K562 treated with DMSO at 1 percent for 12 hours (cell line): ENCODE data around the gene USP17L24. TPM values are rescaled to one million over a fixed set of nuclear protein-coding genes. Genes with fewer than 3 reads are reported as not detected.

Source experiments
- total RNA-seq: library from RNA; unstranded; fragments of 300-600 nt; gene quantifications from 2 replicates; pipeline ENCODE4 v1.2.3, GENCODE V29; 2022; ENCODE audit not compliant: insufficient read depth

The USP17L24 gene
- total RNA-seq, result not detected in 2 replicates

DNA sequence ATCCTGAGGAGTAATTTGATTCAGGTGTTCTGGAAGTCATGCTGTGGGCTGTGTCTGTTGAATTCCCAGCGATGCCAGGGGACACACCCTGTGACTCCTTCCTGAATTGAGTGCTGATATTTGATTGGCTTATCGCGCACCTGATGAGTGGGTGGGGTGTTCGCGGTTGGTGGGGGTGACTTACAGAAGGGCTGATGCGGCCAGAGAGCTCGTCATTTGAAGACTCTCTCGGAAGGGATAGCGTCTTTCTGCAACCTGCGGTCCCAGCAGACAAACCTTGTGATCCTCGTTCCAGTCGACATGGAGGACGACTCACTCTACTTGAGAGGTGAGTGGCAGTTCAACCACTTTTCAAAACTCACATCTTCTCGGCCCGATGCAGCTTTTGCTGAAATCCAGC is at the start of gene USP17L24:
Gene USP17L24 (plus strand): TSS at position 301 of the 400 bp plus-strand sequence. CDS start 0 bp downstream, at position 301.

GRCh38 chr4:9329611-9330010 is 4.6 kb downstream of the USP17L24 start, which contains the start of gene USP17L25:
TSS of gene USP17L25 (plus strand) at chr4:9329911. CDS start at chr4:9329911, 0 bp downstream.

GRCh38 chr4:9334358-9334757 is 9.4 kb downstream of the USP17L24 start, which contains the start of gene USP17L26:
TSS of gene USP17L26 (plus strand) at chr4:9334658. CDS start at chr4:9334658, 0 bp downstream.

DNA sequence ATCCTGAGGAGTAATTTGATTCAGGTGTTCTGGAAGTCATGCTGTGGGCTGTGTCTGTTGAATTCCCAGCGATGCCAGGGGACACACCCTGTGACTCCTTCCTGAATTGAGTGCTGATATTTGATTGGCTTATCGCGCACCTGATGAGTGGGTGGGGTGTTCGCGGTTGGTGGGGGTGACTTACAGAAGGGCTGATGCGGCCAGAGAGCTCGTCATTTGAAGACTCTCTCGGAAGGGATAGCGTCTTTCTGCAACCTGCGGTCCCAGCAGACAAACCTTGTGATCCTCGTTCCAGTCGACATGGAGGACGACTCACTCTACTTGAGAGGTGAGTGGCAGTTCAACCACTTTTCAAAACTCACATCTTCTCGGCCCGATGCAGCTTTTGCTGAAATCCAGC is 14.1 kb downstream of the USP17L24 start, which contains the start of gene USP17L5:
Gene USP17L5 (plus strand): TSS at position 301 of the 400 bp plus-strand sequence. CDS start 0 bp downstream, at position 301.

GRCh38 chr4:9343848-9344247 is 18.9 kb downstream of the USP17L24 start, which contains the start of gene USP17L27:
TSS of gene USP17L27 (plus strand) at chr4:9344148. CDS start at chr4:9344148, 0 bp downstream.

GRCh38 chr4:9348593-9348992 is 23.6 kb downstream of the USP17L24 start, which contains the start of gene USP17L28:
TSS of gene USP17L28 (plus strand) at chr4:9348893. CDS start at chr4:9348893, 0 bp downstream.

DNA sequence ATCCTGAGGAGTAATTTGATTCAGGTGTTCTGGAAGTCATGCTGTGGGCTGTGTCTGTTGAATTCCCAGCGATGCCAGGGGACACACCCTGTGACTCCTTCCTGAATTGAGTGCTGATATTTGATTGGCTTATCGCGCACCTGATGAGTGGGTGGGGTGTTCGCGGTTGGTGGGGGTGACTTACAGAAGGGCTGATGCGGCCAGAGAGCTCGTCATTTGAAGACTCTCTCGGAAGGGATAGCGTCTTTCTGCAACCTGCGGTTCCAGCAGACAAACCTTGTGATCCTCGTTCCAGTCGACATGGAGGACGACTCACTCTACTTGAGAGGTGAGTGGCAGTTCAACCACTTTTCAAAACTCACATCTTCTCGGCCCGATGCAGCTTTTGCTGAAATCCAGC is 28.4 kb downstream of the USP17L24 start, which contains the start of gene USP17L29:
Gene USP17L29 (plus strand): TSS at position 301 of the 400 bp plus-strand sequence. CDS start 0 bp downstream, at position 301.

DNA sequence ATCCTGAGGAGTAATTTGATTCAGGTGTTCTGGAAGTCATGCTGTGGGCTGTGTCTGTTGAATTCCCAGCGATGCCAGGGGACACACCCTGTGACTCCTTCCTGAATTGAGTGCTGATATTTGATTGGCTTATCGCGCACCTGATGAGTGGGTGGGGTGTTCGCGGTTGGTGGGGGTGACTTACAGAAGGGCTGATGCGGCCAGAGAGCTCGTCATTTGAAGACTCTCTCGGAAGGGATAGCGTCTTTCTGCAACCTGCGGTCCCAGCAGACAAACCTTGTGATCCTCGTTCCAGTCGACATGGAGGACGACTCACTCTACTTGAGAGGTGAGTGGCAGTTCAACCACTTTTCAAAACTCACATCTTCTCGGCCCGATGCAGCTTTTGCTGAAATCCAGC is 37.9 kb downstream of the USP17L24 start, which contains the start of gene USP17L30:
Gene USP17L30 (plus strand): TSS at position 301 of the 400 bp plus-strand sequence. CDS start 0 bp downstream, at position 301.

Other genes with a start within 250 kb of the USP17L24 start
- gene FAM90A26, start 154.8 kb upstream of the USP17L24 start, total RNA-seq, result not detected in 2 replicates
- not detected in 2 replicates for gene USP17L10, start 114.5 kb upstream of the USP17L24 start, total RNA-seq
- gene USP17L11, start 109.8 kb upstream of the USP17L24 start, total RNA-seq, result not detected in 2 replicates
- gene USP17L12, start 105.0 kb upstream of the USP17L24 start, total RNA-seq, result not detected in 2 replicates
- not detected in 2 replicates for gene USP17L13, start 100.3 kb upstream of the USP17L24 start, total RNA-seq
- gene USP17L15, start 90.8 kb upstream of the USP17L24 start, total RNA-seq, result not detected in 2 replicates
- not detected in 2 replicates for gene USP17L17, start 81.3 kb upstream of the USP17L24 start, total RNA-seq
- not detected in 2 replicates for gene USP17L18, start 76.5 kb upstream of the USP17L24 start, total RNA-seq
- not detected in 2 replicates for gene USP17L19, start 71.8 kb upstream of the USP17L24 start, total RNA-seq
- gene USP17L20, start 67.0 kb upstream of the USP17L24 start, total RNA-seq, result not detected in 2 replicates
- not detected in 2 replicates for gene USP17L21, start 62.3 kb upstream of the USP17L24 start, total RNA-seq
- gene USP17L22, start 57.5 kb upstream of the USP17L24 start, total RNA-seq, result not detected in 2 replicates
- gene USP17L25, start 4.7 kb downstream of the USP17L24 start, total RNA-seq, result not detected in 2 replicates
- not detected in 2 replicates for gene USP17L26, start 9.5 kb downstream of the USP17L24 start, total RNA-seq
- gene USP17L5, start 14.2 kb downstream of the USP17L24 start, total RNA-seq, result not detected in 2 replicates
- not detected in 2 replicates for gene USP17L27, start 19.0 kb downstream of the USP17L24 start, total RNA-seq
- gene USP17L28, start 23.7 kb downstream of the USP17L24 start, total RNA-seq, result not detected in 2 replicates
- gene USP17L29, start 28.5 kb downstream of the USP17L24 start, total RNA-seq, result not detected in 2 replicates
- gene USP17L30, start 38.0 kb downstream of the USP17L24 start, total RNA-seq, result not detected in 2 replicates
- not detected in 2 replicates for gene DEFB131A, start 119.2 kb downstream of the USP17L24 start, total RNA-seq